H9 (cell line): ENCODE measurements around the gene ETV6. TPM values are rescaled to one million over a fixed set of nuclear protein-coding genes. Genes with fewer than 3 reads are reported as not detected.

Experiments
- DNase-seq: peaks from one replicate; pipeline ENCODE4 v3.0.0-alpha.2; 2017
- H2AFZ ChIP-seq: one replicate; pipeline ENCODE4 v1.6.1; 2013; ENCODE audit warnings: mild to moderate bottlenecking, low read length, control low read depth, moderate library complexity
- H2AK5ac ChIP-seq: 2 replicates; pipeline ENCODE4 v1.6.1; 2013; ENCODE audit warnings: low read length, control low read depth, mixed read lengths; ENCODE audit not compliant: insufficient read length
- H2BK120ac ChIP-seq: one replicate; pipeline ENCODE4 v1.6.1; 2013; ENCODE audit warnings: low read depth, mild to moderate bottlenecking, low read length, control low read depth, inconsistent platforms; ENCODE audit not compliant: poor library complexity, severe bottlenecking
- H2BK12ac ChIP-seq: 2 replicates; pipeline ENCODE4 v1.6.1; 2013; ENCODE audit warnings: low read length, control low read depth, mixed read lengths, low read depth; ENCODE audit not compliant: insufficient read length
- H2BK15ac ChIP-seq: 2 replicates; pipeline ENCODE4 v1.6.1; 2013; ENCODE audit warnings: low read depth, low read length, control low read depth
- H2BK20ac ChIP-seq: one replicate; pipeline ENCODE4 v1.6.1; 2013; ENCODE audit warnings: low read depth, mild to moderate bottlenecking, low read length, control low read depth, inconsistent platforms; ENCODE audit not compliant: poor library complexity, severe bottlenecking
- H2BK5ac ChIP-seq: 2 replicates; pipeline ENCODE4 v1.6.1; 2013; ENCODE audit warnings: low read length, control low read depth, mixed read lengths; ENCODE audit not compliant: insufficient read length
- H3K14ac ChIP-seq: 2 replicates; pipeline ENCODE4 v1.6.1; 2013; ENCODE audit warnings: low read length, control low read depth; ENCODE audit not compliant: insufficient read depth
- H3K18ac ChIP-seq: 2 replicates; pipeline ENCODE4 v1.6.1; 2013; ENCODE audit warnings: low read depth, mild to moderate bottlenecking, mixed read lengths, low read length, control low read depth; ENCODE audit not compliant: insufficient read length
- H3K23ac ChIP-seq: 2 replicates; pipeline ENCODE4 v1.6.1; 2013; ENCODE audit warnings: low read length, control low read depth, mixed read lengths, low read depth; ENCODE audit not compliant: insufficient read length
- H3K23me2 ChIP-seq: 2 replicates; pipeline ENCODE4 v1.6.1; 2013; ENCODE audit warnings: low read depth, mild to moderate bottlenecking, mixed read lengths, low read length, control low read depth; ENCODE audit not compliant: insufficient read length, poor library complexity, severe bottlenecking
- H3K27ac ChIP-seq: 2 replicates; pipeline ENCODE4 v1.5.1; 2013; ENCODE audit warnings: low read length, control low read depth, mixed read lengths, low read depth; ENCODE audit not compliant: insufficient read length
- H3K27me3 ChIP-seq: 2 replicates; pipeline ENCODE4 v1.6.1; 2013; ENCODE audit warnings: low read length, control low read depth, inconsistent platforms; ENCODE audit not compliant: insufficient read depth
- H3K4ac ChIP-seq: 2 replicates; pipeline ENCODE4 v1.6.1; 2013; ENCODE audit warnings: low read depth, mild to moderate bottlenecking, control low read depth, inconsistent platforms, low read length, moderate library complexity
- H3K4me1 ChIP-seq: 2 replicates; pipeline ENCODE4 v1.6.1; 2013; ENCODE audit warnings: low read length, control low read depth, inconsistent platforms; ENCODE audit not compliant: insufficient read depth
- H3K4me2 ChIP-seq: 2 replicates; pipeline ENCODE4 v1.6.1; 2013; ENCODE audit warnings: low read length, control low read depth, mixed read lengths; ENCODE audit not compliant: insufficient read length, insufficient read depth
- H3K56ac ChIP-seq: 2 replicates; pipeline ENCODE4 v1.6.1; 2013; ENCODE audit warnings: low read depth, mild to moderate bottlenecking, mixed read lengths, low read length, control low read depth; ENCODE audit not compliant: insufficient read length
- H3K79me1 ChIP-seq: 2 replicates; pipeline ENCODE4 v1.6.1; 2013; ENCODE audit warnings: low read depth, mild to moderate bottlenecking, moderate library complexity, low read length, control low read depth, inconsistent platforms; ENCODE audit not compliant: insufficient read depth, poor library complexity, severe bottlenecking
- H3K79me2 ChIP-seq: 2 replicates; pipeline ENCODE4 v1.6.1; 2013; ENCODE audit warnings: low read length, control low read depth, inconsistent platforms; ENCODE audit not compliant: insufficient read depth
- H3K9ac ChIP-seq: 2 replicates; pipeline ENCODE4 v1.6.1; 2013; ENCODE audit warnings: low read length, control low read depth, mixed read lengths; ENCODE audit not compliant: insufficient read length; ENCODE audit errors: extremely low read depth
- H3K9me3 ChIP-seq: one replicate; pipeline ENCODE4 v1.6.1; 2013; ENCODE audit warnings: low read depth, low read length, inconsistent platforms; ENCODE audit not compliant: control insufficient read depth
- H3T11ph ChIP-seq: one replicate; pipeline ENCODE4 v1.6.1; 2013; ENCODE audit warnings: mild to moderate bottlenecking, low read length, control low read depth, inconsistent platforms
- H4K20me1 ChIP-seq: one replicate; pipeline ENCODE4 v1.6.1; 2013; ENCODE audit not compliant: control insufficient read depth, insufficient read length, insufficient read depth
- H4K5ac ChIP-seq: 2 replicates; pipeline ENCODE4 v1.6.1; 2013; ENCODE audit warnings: low read depth, mild to moderate bottlenecking, mixed read lengths, low read length, control low read depth; ENCODE audit not compliant: insufficient read length
- H4K8ac ChIP-seq: replicated peaks from 2 replicates; pipeline ENCODE4 v1.6.1; 2013; ENCODE audit warnings: low read length, control low read depth, mixed read lengths, low read depth; ENCODE audit not compliant: insufficient read length
- H4K91ac ChIP-seq: 2 replicates; pipeline ENCODE4 v1.6.1; 2013; ENCODE audit warnings: low read depth, mild to moderate bottlenecking, moderate library complexity, mixed read lengths, low read length, control low read depth; ENCODE audit not compliant: insufficient read length
- H3K27ac Mint-ChIP-seq, 3 experiments: 2 replicates in 2 of 3; 3 replicates in 1 of 3; pipeline ENCODE4 v1.8.0; 2020 to 2021; ENCODE audit warnings: mixed read lengths in 3 of 3, mild to moderate bottlenecking in 1 of 3, moderate library complexity in 1 of 3
- H3K27me3 Mint-ChIP-seq: 2 replicates; pipeline ENCODE4 v1.8.0; 2021; ENCODE audit warnings: low read depth, mild to moderate bottlenecking, moderate library complexity, mixed read lengths
- H3K36me3 Mint-ChIP-seq, 3 experiments: 2 replicates in 2 of 3; 3 replicates in 1 of 3; pipeline ENCODE4 v1.8.0; 2020 to 2021; ENCODE audit warnings: low read depth in 3 of 3, mixed read lengths in 3 of 3; ENCODE audit not compliant: insufficient read depth in 1 of 3
- H3K4me1 Mint-ChIP-seq, 2 experiments: 2 replicates each; pipeline ENCODE4 v1.8.0; 2020; ENCODE audit warnings: mixed read lengths in 2 of 2
- H3K4me3 Mint-ChIP-seq, 2 experiments: 2 replicates in 1 of 2; 3 replicates in 1 of 2; pipeline ENCODE4 v1.8.0; 2020 to 2021; ENCODE audit warnings: mild to moderate bottlenecking in 2 of 2, mixed read lengths in 2 of 2, moderate library complexity in 1 of 2
- H3K9me3 Mint-ChIP-seq, 2 experiments: 2 replicates in 1 of 2; 3 replicates in 1 of 2; pipeline ENCODE4 v1.8.0; 2020; ENCODE audit warnings: mild to moderate bottlenecking in 2 of 2, mixed read lengths in 2 of 2, moderate library complexity in 1 of 2
- WGBS: extraction: QIAGEN DNeasy Blood & Tissue Kit; methylation state at CpG from one replicate; pipeline ENCODE4 v1.1.7; 2013; ENCODE audit warnings: missing lambda C conversion rate, low lambda C conversion rate, mixed read lengths; ENCODE audit not compliant: insufficient read length; ENCODE audit errors: extremely low coverage; 5-methylcytosine and 5-hydroxymethylcytosine counted together
- total RNA-seq: library from RNA; stranded (reverse); gene quantifications from 2 replicates; pipeline ENCODE4 v1.2.1, GENCODE V29; 2021
- TF ChIP-seq, protein P1 (sequence below): fragments of 200-600 bp; sonication (generic); conservative IDR thresholded peaks from 3 replicates; pipeline ENCODE4 v1.8.0; 2021; ENCODE audit warnings: antibody characterized with exemption, mild to moderate bottlenecking

Gene ETV6
- total RNA-seq, 1 experiment from 2014 or later: 28.7 TPM

DNA sequence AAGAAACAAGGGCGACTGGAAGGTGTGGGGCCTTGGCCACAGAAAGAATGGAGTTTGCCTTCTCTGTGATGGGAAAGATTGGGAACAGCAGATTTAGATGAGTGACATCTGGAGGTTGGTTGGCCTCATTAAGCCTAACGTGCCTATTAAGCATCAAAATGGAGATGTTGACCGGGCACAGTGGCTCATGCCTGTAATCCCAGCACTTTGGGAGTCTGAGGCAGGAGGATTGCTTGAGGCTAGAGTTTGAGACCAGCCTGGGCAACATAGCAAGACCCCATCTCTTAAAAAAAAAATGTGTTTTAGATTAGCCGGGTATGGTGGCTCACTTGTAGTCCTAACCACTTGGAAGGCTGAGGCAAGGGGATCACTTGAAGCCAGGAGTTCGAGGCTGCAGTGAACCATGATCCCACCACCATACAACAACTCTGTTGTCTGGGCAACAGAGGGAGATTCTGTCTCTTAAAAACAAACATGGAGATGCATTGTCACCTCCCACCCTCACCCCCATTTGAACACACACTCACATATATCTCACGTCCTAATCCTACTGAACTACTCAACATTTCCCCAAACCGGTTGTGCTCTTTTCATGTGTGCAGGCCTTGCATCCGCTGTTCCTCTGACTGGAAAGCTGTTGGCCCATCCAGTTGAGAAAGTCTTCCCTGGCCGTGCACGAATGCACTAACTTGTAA lies 172.1 kb downstream of the ETV6 start:
- Histone ChIP-seq H3K56ac (no peak overlapping the region), H3K79me2 (no peaks in the 10 kb centered on the region), H2AK5ac (no peak overlapping the region), H2BK120ac (no peak overlapping the region), H3K27ac (no peak overlapping the region), H3K4ac (no peak overlapping the region), H4K20me1 (no peaks in the 10 kb centered on the region), H3K4me1 (peaks cover 15% of the 10 kb centered on the region; the same call in 1 of the 2 replicates), H4K5ac (no peak overlapping the region), H4K91ac (no peak overlapping the region), H3K23ac (no peak overlapping the region), H3K18ac (no peak overlapping the region), H2BK5ac (no peak overlapping the region), H2BK12ac (no peak overlapping the region), H2BK20ac (no peak overlapping the region), H3K9me3 (no peaks in the 10 kb centered on the region), H2AFZ (no peak overlapping the region), H3K14ac (no peak overlapping the region), H3K27me3 (no peaks in the 10 kb centered on the region), H3T11ph (no peak overlapping the region), H3K9ac (no peak overlapping the region), H2BK15ac (no peak overlapping the region), H3K23me2 (no peaks in the 10 kb centered on the region), H3K79me1 (no peaks in the 10 kb centered on the region), H4K8ac (no peak overlapping the region), H3K4me2 (no peak overlapping the region)
- H3K4me1 Mint-ChIP-seq: peaks cover 35 to 42% of the 10 kb centered on the region in 2 experiments
- H3K27ac Mint-ChIP-seq: peak overlapping the region; percentile 3 to 56 (median 36); a peak in 4 of 7 replicates
- H3K9me3 Mint-ChIP-seq: no peaks in the 10 kb centered on the region
- TF ChIP-seq, protein P1, sequence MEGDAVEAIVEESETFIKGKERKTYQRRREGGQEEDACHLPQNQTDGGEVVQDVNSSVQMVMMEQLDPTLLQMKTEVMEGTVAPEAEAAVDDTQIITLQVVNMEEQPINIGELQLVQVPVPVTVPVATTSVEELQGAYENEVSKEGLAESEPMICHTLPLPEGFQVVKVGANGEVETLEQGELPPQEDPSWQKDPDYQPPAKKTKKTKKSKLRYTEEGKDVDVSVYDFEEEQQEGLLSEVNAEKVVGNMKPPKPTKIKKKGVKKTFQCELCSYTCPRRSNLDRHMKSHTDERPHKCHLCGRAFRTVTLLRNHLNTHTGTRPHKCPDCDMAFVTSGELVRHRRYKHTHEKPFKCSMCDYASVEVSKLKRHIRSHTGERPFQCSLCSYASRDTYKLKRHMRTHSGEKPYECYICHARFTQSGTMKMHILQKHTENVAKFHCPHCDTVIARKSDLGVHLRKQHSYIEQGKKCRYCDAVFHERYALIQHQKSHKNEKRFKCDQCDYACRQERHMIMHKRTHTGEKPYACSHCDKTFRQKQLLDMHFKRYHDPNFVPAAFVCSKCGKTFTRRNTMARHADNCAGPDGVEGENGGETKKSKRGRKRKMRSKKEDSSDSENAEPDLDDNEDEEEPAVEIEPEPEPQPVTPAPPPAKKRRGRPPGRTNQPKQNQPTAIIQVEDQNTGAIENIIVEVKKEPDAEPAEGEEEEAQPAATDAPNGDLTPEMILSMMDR: no peak
- peaks cover 0 to 4% (median 0%) of the 10 kb centered on the region in 3 experiments; a peak in 1 of 7 replicates for H3K36me3 Mint-ChIP-seq
- WGBS: no CpG with 5 or more reads among the region's 10 CpGs
- no peak overlapping the region for H3K4me3 Mint-ChIP-seq
- no peaks in the 10 kb centered on the region for H3K27me3 Mint-ChIP-seq
- no peak for DNase-seq
